SK-N-SH (cell line): ENCODE measurements around the gene SPATA32.

Experiments
- EZH2phosphoT487 ChIP-seq: fragments of 200-600 bp; sonication (generic); IDR thresholded peaks from 2 replicates; pipeline ENCODE4 v1.6.1; 2017; ENCODE audit warnings: low read depth, mixed run types, mild to moderate bottlenecking, antibody characterized with exemption, moderate library complexity, borderline replicate concordance
- FOXJ3 ChIP-seq: sonication (generic); formaldehyde crosslinking; IDR thresholded peaks from 2 replicates; pipeline ENCODE4 v1.5.1; 2020; ENCODE audit warnings: mild to moderate bottlenecking, missing genetic modification reagents
- JUND ChIP-seq: IDR thresholded peaks from 2 replicates; pipeline ENCODE4 v1.4.0; 2012
- RAD21 ChIP-seq: IDR thresholded peaks from 2 replicates; pipeline ENCODE4 v1.6.1; 2012; ENCODE audit warnings: mild to moderate bottlenecking, low read length
- SIN3A ChIP-seq: IDR thresholded peaks from 2 replicates; pipeline ENCODE4 v1.6.1; 2012; ENCODE audit warnings: low read depth, mild to moderate bottlenecking, low read length, moderate library complexity, borderline replicate concordance
- TAF1 ChIP-seq: IDR thresholded peaks from 2 replicates; pipeline ENCODE4 v1.6.1; 2012; ENCODE audit warnings: low read depth, mild to moderate bottlenecking, low read length, moderate library complexity, borderline replicate concordance
- TF ChIP-seq, protein P1 (sequence below): fragments of 200-600 bp; sonication (generic); IDR thresholded peaks from 2 replicates; pipeline ENCODE4 v1.6.1; 2017; ENCODE audit warnings: antibody characterized with exemption, mild to moderate bottlenecking, moderate library complexity

DNA sequence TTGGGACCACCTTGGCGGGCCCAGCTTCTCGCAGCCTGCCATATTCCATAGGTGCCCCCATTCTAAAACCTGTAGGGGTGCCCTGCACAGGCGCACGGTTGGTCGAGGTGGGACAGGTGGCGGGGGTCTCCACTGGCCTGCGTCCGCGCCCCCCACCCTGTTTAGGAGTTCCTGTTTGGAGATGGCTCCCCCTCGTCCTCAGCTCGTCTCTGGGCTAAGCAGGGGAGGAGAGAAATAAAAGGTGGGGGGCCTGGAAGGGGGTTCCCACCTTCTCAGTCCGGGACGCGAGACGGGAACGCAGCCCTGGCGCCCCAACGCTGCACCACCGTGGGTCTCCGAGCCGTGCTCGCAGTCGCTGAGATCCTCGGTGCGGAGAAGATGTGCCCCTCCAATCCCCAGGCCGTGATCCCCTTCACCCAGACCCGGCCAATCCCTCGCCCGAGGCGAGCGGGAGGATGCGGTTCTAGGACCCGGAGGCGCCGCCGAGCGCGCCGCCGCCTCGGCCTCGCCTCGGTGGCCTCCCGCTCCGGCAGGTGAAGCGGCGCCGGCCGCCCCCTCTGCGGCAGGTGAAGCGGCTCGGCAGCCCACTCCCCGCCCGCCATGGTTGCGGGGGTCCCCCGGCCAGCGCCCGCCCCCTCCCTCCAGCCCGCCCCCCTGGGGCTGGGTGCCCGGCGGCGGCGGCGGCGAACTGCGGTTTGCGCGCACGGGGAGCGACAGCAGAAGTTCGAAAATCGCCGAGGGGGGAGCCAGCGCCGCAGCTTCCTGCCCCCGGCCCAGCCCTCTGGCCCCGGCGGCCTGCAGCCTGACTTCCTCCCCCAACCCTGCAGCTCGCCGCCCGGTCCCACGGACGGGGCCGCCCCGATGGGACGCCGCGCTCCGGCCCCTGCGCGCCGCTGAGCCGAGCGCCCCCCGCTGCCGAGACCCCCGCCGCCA is 40.5 kb downstream of the SPATA32 start, which contains the start of gene FMNL1:
- TF ChIP-seq FOXJ3 (CRISPR knock-in tag): no peak
- TF ChIP-seq, protein P1, sequence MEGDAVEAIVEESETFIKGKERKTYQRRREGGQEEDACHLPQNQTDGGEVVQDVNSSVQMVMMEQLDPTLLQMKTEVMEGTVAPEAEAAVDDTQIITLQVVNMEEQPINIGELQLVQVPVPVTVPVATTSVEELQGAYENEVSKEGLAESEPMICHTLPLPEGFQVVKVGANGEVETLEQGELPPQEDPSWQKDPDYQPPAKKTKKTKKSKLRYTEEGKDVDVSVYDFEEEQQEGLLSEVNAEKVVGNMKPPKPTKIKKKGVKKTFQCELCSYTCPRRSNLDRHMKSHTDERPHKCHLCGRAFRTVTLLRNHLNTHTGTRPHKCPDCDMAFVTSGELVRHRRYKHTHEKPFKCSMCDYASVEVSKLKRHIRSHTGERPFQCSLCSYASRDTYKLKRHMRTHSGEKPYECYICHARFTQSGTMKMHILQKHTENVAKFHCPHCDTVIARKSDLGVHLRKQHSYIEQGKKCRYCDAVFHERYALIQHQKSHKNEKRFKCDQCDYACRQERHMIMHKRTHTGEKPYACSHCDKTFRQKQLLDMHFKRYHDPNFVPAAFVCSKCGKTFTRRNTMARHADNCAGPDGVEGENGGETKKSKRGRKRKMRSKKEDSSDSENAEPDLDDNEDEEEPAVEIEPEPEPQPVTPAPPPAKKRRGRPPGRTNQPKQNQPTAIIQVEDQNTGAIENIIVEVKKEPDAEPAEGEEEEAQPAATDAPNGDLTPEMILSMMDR: no peak
- TF ChIP-seq RAD21: no peak
- TF ChIP-seq SIN3A: no peak
- no peak for TF ChIP-seq JUND
- no peak for TF ChIP-seq TAF1
- TF ChIP-seq EZH2phosphoT487: no peak
